SH-SY5Y (cell line): ENCODE results near the gene UTY.

Experiments used
- GATA2 ChIP-seq: IDR thresholded peaks from 2 replicates; pipeline ENCODE4 v1.6.1; 2011; ENCODE audit warnings: mild to moderate bottlenecking, low read depth, low read length
- GATA3 ChIP-seq: IDR thresholded peaks from 2 replicates; pipeline ENCODE4 v1.6.1; 2011; ENCODE audit warnings: low read depth, mild to moderate bottlenecking, low read length, moderate library complexity

DNA sequence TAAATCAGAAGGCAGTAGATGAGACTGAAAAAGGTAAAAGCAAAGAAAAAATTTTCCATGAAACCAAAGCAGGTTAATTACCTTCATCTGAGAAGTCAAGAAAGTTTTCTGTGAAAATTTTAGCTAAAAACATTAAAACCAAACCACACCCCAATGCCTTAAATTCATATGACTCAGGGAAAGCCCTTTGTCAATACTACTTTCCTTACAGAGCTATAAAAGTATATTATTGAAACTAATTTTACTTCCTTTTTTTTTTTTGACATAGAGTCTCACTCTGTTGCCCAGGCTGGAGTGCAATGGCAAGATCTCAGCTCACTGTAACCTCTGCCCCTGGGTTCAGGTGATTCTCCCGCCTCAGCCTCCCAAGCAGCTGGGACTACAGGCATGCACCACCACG is 117.2 kb downstream of the UTY start:
- TF ChIP-seq GATA2: no peak
- no peak for TF ChIP-seq GATA3
